NCI-H1436 treated with DMSO at 0.1 percent for 48 hours (cell line): ENCODE results near the gene SLC16A7.

Experiments used
- DNase-seq: peaks from one replicate; lab custom pipeline; 2025; lab: John Stamatoyannopoulos, UW

SLC16A7 gene

DNA sequence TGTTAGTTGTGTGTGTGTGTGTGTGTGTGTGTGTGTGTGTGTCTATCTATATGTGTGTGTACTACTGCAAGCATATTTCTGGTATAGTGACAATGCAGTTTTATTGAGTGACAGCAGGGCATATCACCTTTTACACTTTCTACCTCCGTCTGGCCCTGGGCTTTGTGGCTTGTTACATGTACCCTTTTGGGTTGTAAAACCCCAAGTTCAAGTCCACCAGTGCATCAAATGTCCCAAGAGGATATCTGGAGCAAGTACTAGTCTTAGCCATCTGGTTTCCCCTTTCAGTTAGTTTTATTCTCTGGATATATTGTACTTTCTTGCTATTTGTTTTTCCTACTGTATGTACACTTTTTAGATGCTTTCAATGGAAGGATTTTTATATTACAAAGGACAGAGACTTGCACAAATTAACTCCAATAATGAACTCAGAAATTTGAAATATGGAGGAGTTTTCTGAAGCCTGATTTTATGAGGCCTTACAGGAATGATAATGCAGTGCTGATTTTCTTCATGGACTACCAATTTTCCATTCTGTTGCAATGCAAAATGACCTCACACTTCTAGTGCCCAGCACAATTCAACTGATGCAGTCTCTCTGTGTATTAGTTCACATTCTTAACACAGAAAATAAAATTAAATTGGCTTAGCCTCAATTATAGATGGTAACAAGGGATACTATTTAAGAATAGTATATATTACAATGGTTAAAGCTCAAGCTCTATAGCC lies 29.1 kb downstream of the SLC16A7 start:
- DNase-seq: no peak

DNA sequence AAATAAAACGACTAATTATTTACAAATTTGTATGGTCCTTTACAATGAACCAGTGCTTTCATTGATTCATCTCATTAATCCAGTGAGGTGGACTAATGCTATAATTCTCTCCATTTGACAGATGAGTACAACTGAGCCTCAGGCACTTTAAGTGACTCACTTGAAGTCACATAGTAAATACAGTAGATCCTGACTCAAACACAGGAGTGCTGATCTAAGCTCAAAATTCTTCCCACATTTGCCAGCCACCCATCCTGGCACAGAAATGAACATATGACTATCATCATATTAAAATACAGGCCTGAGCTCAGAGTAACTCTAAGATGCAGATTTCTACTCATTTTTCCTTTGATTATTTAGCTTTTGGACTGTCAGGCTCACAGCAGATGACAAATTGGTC lies 30.6 kb downstream of the SLC16A7 start:
- no peak for DNase-seq

DNA sequence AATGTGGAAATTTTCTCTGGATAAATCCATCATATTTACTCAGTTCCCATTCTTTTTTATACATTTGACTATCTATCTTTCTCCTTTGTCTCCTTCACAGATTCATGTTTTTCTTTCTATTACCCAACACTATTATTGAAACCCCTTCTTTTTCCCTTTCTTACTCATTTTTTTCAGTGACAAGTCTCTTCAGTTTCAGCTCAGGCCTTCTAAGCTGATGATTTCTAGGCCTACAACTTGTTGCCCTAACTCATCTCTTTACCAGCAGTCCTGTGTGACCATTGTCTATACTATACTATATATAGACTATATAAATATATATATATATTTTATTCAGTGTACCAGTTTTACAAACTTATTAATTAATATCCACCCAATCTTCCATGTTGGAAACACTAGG lies 31.8 kb downstream of the SLC16A7 start:
- no peak for DNase-seq

DNA sequence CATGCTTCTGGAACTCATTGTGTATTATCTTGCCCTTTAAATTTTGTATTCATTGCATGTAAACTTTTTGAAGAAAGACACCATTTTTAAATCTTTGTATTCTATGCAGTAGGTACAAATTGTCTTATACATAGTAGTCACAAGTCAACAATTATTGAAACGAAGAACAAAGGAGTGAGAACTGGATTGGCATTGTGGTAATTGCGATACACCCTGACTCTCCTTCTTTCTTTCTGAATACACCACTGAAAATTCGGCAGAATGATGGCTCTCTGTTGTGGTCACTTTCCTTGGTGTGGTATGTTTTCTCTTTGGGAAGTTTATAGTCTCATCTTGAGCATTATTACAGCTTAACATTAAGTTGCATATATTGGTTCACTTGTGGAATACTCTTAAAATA lies 34.1 kb downstream of the SLC16A7 start:
- no peak for DNase-seq

DNA sequence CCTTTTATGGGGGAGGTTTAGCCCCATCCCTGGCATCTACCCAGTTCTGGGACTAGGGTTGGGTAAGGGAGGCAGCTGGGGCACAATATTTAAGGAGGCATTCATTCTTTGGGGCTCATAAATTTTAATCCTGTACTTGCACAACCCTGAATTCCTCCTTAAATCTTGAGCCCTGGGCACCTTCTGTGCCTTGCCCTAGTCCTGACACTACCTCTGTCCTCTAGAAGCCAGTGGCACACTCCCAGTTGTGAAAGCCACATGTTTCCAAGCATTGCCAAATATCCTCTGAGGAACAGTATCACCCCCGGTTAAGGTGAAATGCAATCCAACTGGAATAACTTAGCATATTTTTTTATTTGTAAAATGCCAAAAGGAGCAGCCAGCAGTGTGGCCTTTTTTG lies 36.6 kb downstream of the SLC16A7 start:
- no peak for DNase-seq

DNA sequence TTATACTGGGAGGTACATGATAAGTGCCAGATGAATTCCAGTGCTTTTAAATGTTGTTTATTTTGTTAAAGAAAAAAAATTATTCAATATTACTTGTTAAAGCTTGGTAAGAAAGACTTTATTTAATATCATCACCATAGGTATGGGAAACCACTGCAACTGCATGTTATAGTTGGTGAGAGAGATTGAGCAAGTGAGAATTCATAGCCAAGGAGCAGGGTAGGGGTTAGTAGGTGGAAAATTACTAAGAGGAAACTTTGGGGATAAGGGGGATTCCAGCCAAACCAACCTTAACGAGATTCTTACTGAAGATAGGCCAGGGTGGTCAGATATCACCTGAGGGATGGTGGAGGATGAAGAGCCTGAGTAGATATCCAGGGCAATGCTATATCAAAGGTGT lies 38.4 kb downstream of the SLC16A7 start:
- no peak for DNase-seq

DNA sequence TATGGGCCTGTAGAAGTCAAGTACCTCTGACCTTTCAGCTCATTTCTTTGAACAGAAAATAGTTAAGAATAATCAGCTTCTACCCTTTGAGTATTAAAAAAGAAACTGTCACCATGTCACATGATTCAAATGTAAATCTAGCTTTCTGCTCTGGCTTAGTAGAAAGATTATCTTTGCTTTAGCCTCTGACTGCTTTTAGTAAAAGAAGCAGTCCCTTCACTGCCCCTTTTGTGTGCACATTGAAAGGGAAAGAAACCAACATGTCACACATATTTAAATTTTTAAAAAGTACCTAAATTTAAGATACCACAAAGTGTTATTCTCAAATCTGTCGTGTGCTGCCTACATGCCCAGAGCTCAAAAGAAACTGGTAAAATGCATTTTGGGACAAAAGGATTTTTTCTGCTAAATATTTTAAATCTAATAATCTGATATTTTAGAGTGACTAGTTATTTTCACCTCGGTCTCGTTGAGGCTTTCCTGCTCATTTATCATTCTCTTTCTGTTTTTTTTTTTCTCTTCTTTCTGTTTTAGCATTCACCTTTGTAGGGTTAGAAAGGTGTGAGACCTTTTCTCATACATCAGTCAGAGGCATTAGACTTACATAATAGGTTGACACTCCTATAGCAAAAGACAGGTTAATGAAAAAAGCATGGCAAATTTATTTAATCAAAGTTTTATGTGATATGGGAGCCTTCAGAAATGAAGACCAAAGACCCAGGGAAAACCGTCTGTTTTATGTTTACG lies 41.3 kb downstream of the SLC16A7 start:
- no peak for DNase-seq

DNA sequence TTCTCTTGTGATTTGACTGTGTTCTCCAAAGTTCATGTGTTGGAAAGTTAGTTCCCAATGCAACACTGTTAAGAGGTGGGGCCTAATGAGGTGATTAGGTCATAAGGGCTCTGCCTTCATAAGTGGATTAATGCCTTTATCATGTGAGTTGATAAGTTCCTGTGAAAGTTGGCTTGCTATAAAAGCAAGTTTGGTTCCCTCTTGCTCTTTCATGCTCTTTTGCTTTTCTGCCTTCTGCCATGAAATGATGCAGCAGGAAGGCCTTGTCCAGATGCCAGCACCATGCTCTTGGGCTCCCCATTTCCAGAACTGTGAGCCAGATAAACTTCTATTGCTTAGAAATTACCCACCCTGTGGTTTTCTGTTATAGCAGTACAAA lies 41.9 kb downstream of the SLC16A7 start:
- no peak for DNase-seq

DNA sequence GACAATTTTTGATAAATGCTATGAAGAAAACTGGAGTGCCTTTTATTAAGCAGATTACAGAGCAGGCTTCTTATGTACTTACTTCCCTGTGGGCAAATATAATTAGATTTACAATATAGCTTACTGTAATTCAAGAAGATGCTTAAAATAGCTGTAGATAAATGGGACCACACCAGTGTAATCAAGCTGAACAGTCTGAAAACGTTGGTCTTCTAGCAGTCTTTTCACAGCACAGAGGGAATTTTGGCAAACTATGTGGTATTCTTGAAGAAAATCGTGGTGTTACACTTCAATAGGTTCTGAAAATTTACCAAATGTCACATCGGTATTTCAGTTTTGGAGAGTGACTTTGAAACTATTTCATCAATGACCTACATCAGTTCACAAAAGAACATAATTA lies 47.7 kb downstream of the SLC16A7 start:
- DNase-seq: no peak

DNA sequence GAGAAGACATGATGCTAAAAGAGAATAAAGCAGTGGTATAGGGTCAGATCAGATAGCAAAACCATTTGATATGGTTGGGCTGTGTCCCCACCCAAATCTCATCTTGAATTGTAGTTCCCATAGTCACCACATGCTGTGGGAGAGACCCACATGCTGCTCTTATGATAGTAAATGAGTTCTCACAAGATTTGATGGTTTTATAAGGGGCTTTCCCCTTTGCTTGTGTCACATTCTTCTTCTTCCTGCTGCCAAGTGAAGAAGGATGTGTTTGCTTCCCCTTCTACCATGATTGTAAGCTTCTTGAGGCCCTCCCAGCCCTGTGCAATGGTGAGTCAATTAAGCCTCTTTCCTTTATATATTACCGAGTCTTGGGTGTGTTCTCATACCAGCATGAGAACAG lies 49.4 kb downstream of the SLC16A7 start:
- no peak for DNase-seq

DNA sequence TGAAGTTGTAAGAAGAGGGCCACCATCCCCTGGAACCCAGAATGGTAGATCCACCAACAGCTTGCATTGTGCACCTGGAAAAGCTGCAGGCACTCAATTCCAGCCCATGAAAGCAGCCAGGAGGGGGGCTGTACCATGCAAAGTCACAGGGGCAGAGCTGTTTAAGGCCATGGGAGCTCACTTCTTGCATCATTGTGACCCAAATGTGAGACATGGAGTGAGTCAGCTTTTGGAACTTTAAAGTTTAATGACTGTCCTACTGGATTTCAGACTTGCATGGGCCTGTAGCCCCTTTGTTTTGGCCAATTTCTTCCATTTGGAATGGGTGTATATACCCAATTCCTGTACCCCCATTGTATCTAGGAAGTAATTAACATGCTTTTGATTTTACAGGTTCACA lies 50.8 kb downstream of the SLC16A7 start:
- DNase-seq: no peak

DNA sequence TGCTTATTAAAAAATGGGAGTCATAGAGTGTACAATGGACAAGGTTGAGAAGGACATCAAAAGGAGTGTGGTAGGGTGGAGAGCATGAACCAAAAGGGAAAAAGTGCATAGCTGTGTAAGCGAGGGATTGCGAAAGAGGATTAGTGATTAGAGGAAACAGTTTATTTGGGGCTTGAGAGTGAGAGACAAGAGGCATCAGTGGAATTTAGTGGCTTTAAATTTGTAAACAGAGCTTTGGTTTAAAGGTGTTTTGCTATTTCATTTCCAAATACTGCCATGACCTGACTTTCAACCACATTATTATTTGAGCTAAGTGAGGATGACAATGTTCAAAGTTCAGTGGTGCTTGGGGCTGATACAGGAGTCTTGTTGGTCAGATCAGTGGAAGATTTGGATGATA lies 53.4 kb downstream of the SLC16A7 start:
- DNase-seq: no peak

DNA sequence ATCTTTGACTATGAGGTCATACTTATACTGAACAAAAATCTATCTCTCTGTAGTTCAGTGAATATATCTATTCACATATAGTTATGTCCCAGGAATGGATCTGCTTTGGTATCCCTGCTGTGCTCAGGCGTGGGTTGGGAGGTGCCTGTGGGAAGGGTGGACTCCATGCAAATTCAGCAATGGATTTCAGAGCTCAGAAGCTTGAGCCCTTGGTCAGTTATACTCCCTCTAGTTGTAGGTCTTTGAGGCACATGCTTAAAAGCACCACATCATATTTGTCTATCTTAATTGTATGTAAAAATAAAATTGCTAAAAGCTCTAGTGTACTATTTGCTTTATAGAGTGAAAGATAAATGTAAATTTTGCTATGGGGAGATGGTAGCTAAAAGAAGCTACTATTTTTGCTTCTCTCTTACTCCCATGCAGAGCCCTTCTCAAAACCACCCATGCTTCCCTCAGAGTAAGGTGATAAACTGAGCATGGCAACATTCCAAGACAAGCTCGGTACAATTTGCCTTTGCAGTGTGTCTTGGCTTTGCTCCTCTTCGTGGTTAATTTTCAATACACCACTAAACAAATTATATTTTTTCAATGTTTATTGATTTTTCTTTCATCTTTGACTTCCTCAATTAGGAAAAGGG lies 54.9 kb downstream of the SLC16A7 start:
- no peak for DNase-seq

DNA sequence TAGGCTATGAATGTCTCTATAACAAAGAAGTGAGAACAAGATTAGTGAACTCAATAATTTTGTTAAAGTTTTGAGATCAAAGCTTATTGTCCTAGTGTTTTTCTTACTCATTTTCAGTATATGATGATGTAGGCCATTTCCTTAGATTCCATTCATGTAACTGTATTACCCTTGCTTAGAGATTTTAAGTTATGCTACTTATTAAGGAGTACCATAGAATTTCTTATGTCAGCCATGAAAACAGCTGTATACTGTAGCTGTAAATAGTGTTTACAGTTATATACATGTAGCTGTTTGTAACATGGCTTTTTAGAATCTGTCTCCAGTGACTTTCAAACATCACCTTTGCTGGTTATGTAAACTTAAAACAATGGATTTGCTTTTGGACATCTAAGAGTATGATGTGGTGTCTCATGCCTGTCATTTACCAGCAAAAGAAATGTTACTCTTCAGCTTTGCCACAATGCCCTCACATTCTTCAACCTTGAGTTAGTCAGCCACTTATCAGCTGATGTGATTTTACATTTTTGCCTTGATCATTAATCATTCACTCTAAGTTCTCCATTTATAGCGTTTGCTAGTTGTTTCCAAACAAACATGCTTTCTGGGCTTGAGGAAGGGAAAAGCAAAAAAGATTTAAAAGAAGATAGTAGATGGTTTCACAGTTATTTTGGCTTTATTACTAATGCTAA lies 55.5 kb downstream of the SLC16A7 start:
- no peak for DNase-seq

DNA sequence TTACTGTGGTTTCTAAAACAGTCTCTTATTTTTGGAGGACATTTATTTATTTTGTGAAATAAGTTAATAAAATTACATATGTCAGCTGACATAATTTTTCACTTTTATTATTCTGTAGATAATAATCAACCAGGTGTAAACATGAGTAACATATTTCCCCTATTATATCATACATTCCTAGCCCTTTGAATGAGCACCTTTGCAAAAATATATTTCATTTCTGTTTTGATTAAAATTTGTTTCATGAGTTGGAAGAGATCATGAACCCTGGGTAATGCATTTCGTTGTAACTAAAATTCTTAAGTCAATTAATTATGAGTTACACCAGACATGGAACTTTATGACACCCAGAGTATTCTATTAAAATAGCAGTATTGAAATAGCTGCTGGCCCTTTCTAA lies 56.3 kb downstream of the SLC16A7 start:
- DNase-seq: no peak

DNA sequence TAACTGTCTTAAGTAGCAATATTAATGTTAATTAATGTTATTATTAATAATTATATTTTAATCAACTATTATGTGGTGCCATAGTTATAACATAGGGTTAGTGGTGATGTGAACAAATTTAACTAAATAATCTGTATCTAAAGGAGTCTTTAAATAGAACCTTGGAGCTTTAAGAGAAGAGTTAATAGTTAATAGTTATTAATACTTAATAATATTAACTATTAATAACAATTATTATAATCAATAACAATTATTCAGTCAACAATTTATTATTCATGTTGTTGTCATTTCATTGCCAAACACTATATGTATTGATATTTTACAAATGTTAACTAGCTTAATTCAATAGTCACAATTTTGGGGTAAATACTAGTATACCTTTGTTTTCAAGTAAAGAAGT lies 58.2 kb downstream of the SLC16A7 start:
- DNase-seq: no peak

DNA sequence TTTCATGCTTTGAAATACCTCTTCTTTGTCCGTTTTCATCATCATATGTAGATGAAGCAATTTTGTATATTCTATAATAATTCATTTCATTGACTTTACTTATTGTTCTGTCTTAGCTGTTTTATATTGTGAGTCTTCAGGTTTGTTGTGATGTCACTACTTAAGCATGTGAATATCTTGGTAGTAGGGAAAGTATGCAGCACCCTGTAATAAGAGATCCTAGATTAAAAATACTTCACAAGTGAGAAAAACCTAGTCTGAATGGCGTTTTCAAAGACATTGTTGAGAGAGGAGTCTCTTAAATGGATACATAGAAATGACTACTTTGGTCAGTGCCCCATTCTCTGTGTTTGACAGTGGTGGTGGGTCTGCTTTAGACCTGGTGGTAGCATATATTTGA lies 61.4 kb downstream of the SLC16A7 start:
- DNase-seq: no peak

DNA sequence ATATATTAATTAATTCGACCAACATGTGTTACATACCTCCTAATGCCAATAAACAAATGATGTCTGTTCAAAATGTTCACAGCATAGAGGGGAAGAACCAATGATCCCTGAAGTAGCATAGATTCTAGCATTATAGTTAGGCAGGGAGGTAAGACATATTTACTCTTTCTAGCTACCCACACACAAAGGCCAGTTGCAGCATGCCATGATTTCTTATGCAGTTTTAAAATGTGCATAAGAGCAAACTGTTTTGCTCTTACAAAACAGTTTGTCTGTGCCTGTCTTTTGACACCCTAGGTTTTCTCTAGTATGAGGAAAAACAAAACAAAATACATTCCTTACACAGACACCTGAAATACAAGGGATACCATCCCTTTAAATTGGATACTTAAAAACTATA lies 61.9 kb downstream of the SLC16A7 start:
- no peak for DNase-seq

DNA sequence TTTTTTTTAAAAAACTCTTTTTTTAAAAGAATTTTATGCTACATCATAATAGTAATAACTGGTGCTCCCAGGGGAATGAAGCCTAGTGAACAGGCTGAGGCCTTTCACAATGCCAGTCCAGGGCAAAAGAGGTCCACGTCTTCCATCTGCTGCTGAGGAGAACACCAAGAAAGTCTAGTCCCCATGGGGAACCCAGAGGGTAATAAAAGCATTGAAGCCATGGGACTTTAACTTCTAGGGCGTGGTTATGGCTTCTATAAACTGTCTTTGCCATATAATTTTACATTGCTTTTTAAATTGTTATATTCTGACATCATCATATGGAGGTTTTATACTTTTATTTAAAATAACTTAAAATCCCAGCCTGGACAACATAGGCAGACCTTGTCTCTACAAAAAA lies 64.3 kb downstream of the SLC16A7 start:
- no peak for DNase-seq

DNA sequence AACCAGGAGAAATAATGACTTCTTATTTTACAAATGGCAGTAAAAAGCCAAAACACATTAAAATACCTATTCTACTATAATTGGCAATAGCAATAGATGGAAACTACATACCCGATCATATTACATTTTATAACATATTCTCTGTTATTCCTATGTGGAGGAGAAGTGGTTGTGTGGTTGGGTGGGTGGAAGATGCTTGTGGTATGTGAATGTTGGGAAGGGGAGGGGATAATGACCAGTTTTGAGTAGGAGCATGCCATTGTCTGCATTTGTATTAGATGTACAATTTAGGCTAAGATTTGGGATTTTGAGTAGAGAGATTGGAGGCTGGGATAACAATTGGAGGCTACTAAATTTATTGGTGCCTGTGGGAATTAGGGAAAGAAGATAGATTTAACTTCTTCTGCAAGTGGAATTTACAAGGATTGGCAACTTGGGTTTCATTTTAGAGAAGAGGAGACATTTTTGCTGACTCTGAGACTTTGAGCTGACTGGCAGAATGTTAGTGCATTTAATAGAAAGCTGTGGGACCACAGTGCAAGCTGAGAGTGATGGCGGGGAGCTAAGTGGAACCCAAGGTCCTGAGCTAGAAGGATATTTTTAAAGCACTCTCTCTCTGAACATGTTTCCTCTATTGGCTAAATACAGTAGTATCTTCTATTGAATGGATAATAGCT lies 65.2 kb downstream of the SLC16A7 start:
- no peak for DNase-seq

DNA sequence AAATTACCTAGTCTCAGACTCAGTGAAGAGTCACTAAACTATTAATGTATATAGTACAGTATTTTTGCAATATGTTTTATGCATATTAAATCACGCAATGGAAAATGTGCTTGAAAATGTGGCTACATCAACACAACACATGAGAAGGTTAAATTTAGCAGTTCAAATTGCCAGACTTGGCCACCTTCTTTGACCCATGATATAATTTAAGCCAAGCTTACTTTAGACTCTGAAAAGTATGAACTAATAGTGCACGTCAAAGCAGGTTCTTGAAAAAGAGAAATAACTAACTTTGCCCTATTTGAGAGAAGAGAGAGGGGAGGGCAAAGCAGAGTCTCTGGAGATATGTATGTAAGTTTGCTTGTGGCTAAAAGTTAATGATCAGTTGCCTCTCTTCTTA lies 68.7 kb downstream of the SLC16A7 start:
- no peak for DNase-seq

DNA sequence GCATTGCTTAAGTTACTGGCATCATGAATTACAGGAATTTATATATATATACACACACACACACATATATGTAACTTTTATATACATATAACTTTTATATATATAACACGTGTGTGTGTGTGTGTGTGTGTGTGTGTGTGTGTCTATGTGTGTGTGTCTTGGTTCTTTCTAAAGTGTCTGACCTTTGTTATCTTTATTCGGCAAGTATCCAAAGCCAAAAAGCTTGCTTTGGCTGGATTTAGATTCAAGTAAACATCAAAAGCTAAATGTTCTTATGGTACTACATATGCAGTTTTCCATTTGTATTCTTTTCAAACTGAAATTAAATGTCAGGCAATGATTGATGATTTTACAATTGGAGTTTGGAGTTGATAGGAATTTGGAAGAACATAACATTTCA lies 69.9 kb downstream of the SLC16A7 start:
- no peak for DNase-seq
